K562 (cell line): Measurements from ENCODE around the gene PRSS1. TPM values are rescaled to one million over a fixed set of nuclear protein-coding genes. Genes with fewer than 3 reads are reported as not detected.

Experiments
- ATAC-seq: fragments of 200-7000 bp; cut with Tn5 transposase; 3 replicates; pipeline ENCODE4 v1.9.1; 2020; ENCODE audit warnings: moderate library complexity
- BruUV-seq: library from RNA; stranded (reverse); fragments of 400-500 nt; replicated peaks from 2 replicates; lab custom pipeline; 2021; lab: Mats Ljungman, UMichigan
- CTCF ChIA-PET: fragments of 300-600 bp; formaldehyde crosslinking; extraction: SDS; loops from one replicate; lab custom pipeline; 2021; ENCODE audit warnings: low intra/inter-chr PET ratio; lab: Yijun Ruan, JAX
- POLR2A ChIA-PET: fragments of 300-600, 350-650 bp; sonication (Branson Sonifier 250); formaldehyde crosslinking; extraction: SDS; loops from one replicate; lab custom pipeline; 2021; ENCODE audit warnings: antibody characterized with exemption, inconsistent platforms; lab: Yijun Ruan, JAX
- DNase-seq, 4 experiments: peaks; one replicate each; pipeline versions ENCODE4 v3.0.0 to v3.0.0-alpha.2; 2011 to 2018; ENCODE audit warnings: low spot score in 3 of 4, mixed read lengths in 3 of 4; ENCODE audit errors: extremely low read depth in 1 of 4
- FAIRE-seq: peaks from 2 replicates; lab custom pipeline; 2011; peaks lifted over from hg19 to GRCh38; lab: Jason Lieb, UNC
- H2AFZ ChIP-seq: 2 replicates; pipeline ENCODE4 v1.6.0; 2011; ENCODE audit warnings: low read depth, low read length, control low read depth, inconsistent platforms
- H3K27ac ChIP-seq: fragments of 200-600 bp; 3 replicates; pipeline ENCODE4 v1.8.0; 2011; ENCODE audit warnings: low read depth, mild to moderate bottlenecking, control low read depth, inconsistent platforms, low read length, moderate library complexity, mixed read lengths; ENCODE audit errors: extremely low read depth
- H3K27me3 ChIP-seq, 2 experiments: fragments of 300-600 bp in 1 of 2; 2 replicates in 1 of 2; 3 replicates in 1 of 2; pipeline versions ENCODE4 v1.6.0 to v1.8.0; 2011; ENCODE audit warnings: inconsistent platforms in 2 of 2, low read length in 2 of 2, mild to moderate bottlenecking in 1 of 2, mixed read lengths in 1 of 2, moderate library complexity in 1 of 2; ENCODE audit not compliant: control insufficient read depth in 2 of 2, insufficient read depth in 2 of 2
- H3K36me3 ChIP-seq: fragments of 300-600 bp; 3 replicates; pipeline ENCODE4 v1.8.0; 2011; ENCODE audit warnings: mild to moderate bottlenecking, low read length, inconsistent platforms; ENCODE audit not compliant: control insufficient read depth, insufficient read depth
- H3K4me1 ChIP-seq, 2 experiments: fragments of 200-600 bp in 1 of 2; replicated peaks in 1 of 2; 2 replicates in 1 of 2; 3 replicates in 1 of 2; pipeline versions ENCODE4 v1.5.1 to v1.8.0; 2011; ENCODE audit warnings: inconsistent platforms in 2 of 2, low read length in 2 of 2, mild to moderate bottlenecking in 1 of 2, mixed read lengths in 1 of 2, moderate library complexity in 1 of 2; ENCODE audit not compliant: control insufficient read depth in 2 of 2, insufficient read depth in 2 of 2
- H3K4me2 ChIP-seq: 2 replicates; pipeline ENCODE4 v1.6.1; 2011; ENCODE audit warnings: low read length, control low read depth, inconsistent platforms, mixed read lengths; ENCODE audit not compliant: insufficient read depth
- H3K4me3 ChIP-seq: fragments of 200-600 bp; sonication (generic), shearing (Covaris generic); 2 replicates; pipeline ENCODE4 v1.5.1; 2016; ENCODE audit warnings: control low read depth, inconsistent platforms
- H3K79me2 ChIP-seq: fragments of 200-600 bp; 3 replicates; pipeline ENCODE4 v1.8.0; 2011; ENCODE audit warnings: low read length, inconsistent platforms; ENCODE audit not compliant: control insufficient read depth, insufficient read depth
- H3K9ac ChIP-seq, 2 experiments: 2 replicates each; pipeline versions ENCODE4 v1.6.0 to v1.6.1; 2011; ENCODE audit warnings: low read depth in 2 of 2, low read length in 2 of 2, control low read depth in 1 of 2, inconsistent platforms in 1 of 2, mild to moderate bottlenecking in 1 of 2, mixed read lengths in 1 of 2; ENCODE audit not compliant: insufficient read depth in 1 of 2
- H3K9me1 ChIP-seq: one replicate; pipeline ENCODE4 v1.6.0; 2011; ENCODE audit warnings: inconsistent platforms, mild to moderate bottlenecking, low read length, moderate library complexity; ENCODE audit not compliant: control insufficient read depth, insufficient read depth
- H3K9me3 ChIP-seq: replicated peaks from 2 replicates; pipeline ENCODE4 v1.5.1; 2011; ENCODE audit warnings: low read depth, low read length, inconsistent platforms; ENCODE audit not compliant: control insufficient read depth, insufficient read depth
- H4K20me1 ChIP-seq: replicated peaks from 2 replicates; pipeline ENCODE4 v1.6.1; 2011; ENCODE audit warnings: low read length, inconsistent platforms, mixed read lengths; ENCODE audit not compliant: control insufficient read depth, insufficient read depth
- ATF6 ChIP-seq: sonication (generic); formaldehyde crosslinking; IDR thresholded peaks from 2 replicates; pipeline ENCODE4 v1.4.0; 2020; ENCODE audit warnings: mild to moderate bottlenecking, missing genetic modification reagents
- CBX5 ChIP-seq: IDR thresholded peaks from 2 replicates; pipeline ENCODE4 v1.6.1; 2014; ENCODE audit warnings: low read depth, borderline replicate concordance
- E2F5 ChIP-seq: sonication (generic); formaldehyde crosslinking; IDR thresholded peaks from 2 replicates; pipeline ENCODE4 v1.8.0; 2022; ENCODE audit warnings: mild to moderate bottlenecking, missing genetic modification reagents
- ETV1 ChIP-seq: fragments of 450-650 bp; conservative IDR thresholded peaks from 2 replicates; pipeline ENCODE4 v1.6.1; 2016; ENCODE audit warnings: missing genetic modification characterization, control low read depth, low read depth, missing compliant biosample characterization
- ETV5 ChIP-seq: sonication (generic); formaldehyde crosslinking; IDR thresholded peaks from 2 replicates; pipeline ENCODE4 v1.4.0; 2020; ENCODE audit warnings: low read depth, mild to moderate bottlenecking, missing genetic modification reagents
- FOXJ2 ChIP-seq: fragments of 200-800 bp; sonication (Bioruptor generic); IDR thresholded peaks from 2 replicates; pipeline ENCODE4 v1.6.1; 2016; ENCODE audit warnings: missing genetic modification characterization, missing compliant biosample characterization
- KDM1A ChIP-seq, 2 experiments: fragments of 450-650 bp; IDR thresholded peaks; 2 replicates each; pipeline ENCODE4 v1.6.1; 2016; ENCODE audit warnings: mild to moderate bottlenecking in 2 of 2
- LCOR ChIP-seq: sonication (generic); formaldehyde crosslinking; IDR thresholded peaks from 2 replicates; pipeline ENCODE4 v1.8.0; 2022; ENCODE audit warnings: mild to moderate bottlenecking, missing genetic modification reagents
- MTF1 ChIP-seq: fragments of 250-450 bp; sonication (Bioruptor Pico); IDR thresholded peaks from 2 replicates; pipeline ENCODE4 v1.9.0; 2021; ENCODE audit warnings: moderate library complexity, mild to moderate bottlenecking, inconsistent platforms, borderline replicate concordance
- POLR2A ChIP-seq: fragments of 450-650 bp; conservative IDR thresholded peaks from 2 replicates; pipeline ENCODE4 v1.6.1; 2016
- RHOXF2B ChIP-seq: fragments of 250-450 bp; sonication (Bioruptor Pico); conservative IDR thresholded peaks from 2 replicates; pipeline ENCODE4 v1.5.1; 2021
- SNRNP70 ChIP-seq: fragments of 200-400 bp; formaldehyde crosslinking; optimal IDR thresholded peaks from 2 replicates; pipeline ENCODE3; 2017; ENCODE audit warnings: low read depth, low read length
- ZBTB2 ChIP-seq: fragments of 450-650 bp; IDR thresholded peaks from 2 replicates; pipeline ENCODE4 v1.6.1; 2016; ENCODE audit warnings: antibody characterized with exemption
- ZFP91 ChIP-seq: sonication (generic); formaldehyde crosslinking; IDR thresholded peaks from 2 replicates; pipeline ENCODE4 v1.8.0; 2022; ENCODE audit warnings: mild to moderate bottlenecking, missing genetic modification reagents
- ZFX ChIP-seq: sonication (generic); formaldehyde crosslinking; IDR thresholded peaks from 2 replicates; pipeline ENCODE4 v1.8.0; 2022; ENCODE audit warnings: mild to moderate bottlenecking, missing genetic modification reagents, moderate library complexity
- WGBS: fragments of 100-300 bp; shearing (Covaris generic); methylation state at CpG from one replicate; pipeline ENCODE4 v1.1.6; 2016; ENCODE audit warnings: low coverage, mixed read lengths; ENCODE audit not compliant: insufficient coverage; ENCODE audit errors: missing lambda C conversion rate; 5-methylcytosine and 5-hydroxymethylcytosine counted together
- in situ Hi-C: fragments of 300-500 bp; cut with MboI; formaldehyde crosslinking; loops from 4 replicates; pipeline ENCODE4 v1.15.0; 2018; ENCODE audit warnings: inconsistent platforms, mixed read lengths
- intact Hi-C: fragments of 100-400 bp; cut with micrococcal nuclease; formaldehyde crosslinking; loops from 2 replicates; pipeline ENCODE4 v1.14.2; 2022
- polyA plus RNA-seq, 8 experiments: library from polyadenylated mRNA; depleted of rRNA in 4 of 8; stranded (reverse) in 5 of 8; unstranded in 3 of 8; fragments of >200 nt; fragmentation: Nextera tagmentation in 2 of 8; fragmentation: Illumina TruSeq in 1 of 8; extraction: Ambion mirVana in 2 of 8; extraction: Trizol in 1 of 8; gene quantifications; 2 replicates each; pipeline versions ENCODE4 v1.2.1 to v1.2.3, GENCODE V29; 2011 to 2014; ENCODE audit warnings: inconsistent platforms in 1 of 8, missing spikeins in 1 of 8
- total RNA-seq, 7 experiments: library from RNA; depleted of rRNA in 6 of 7; stranded (reverse); fragments of >200 nt in 6 of 7; fragmentation: Illumina TruSeq in 2 of 7; extraction: Trizol in 2 of 7; gene quantifications; 2 replicates each; pipeline versions ENCODE4 v1.2.1 to v1.2.3, GENCODE V29; 2011 to 2021; ENCODE audit warnings: low replicate concordance in 1 of 7
- TF ChIP-seq, protein P1 (sequence below): fragments of 250-450 bp; sonication (Bioruptor Pico); IDR thresholded peaks from 2 replicates; pipeline ENCODE4 v1.8.0; 2021; ENCODE audit warnings: borderline replicate concordance, mild to moderate bottlenecking, moderate library complexity; ENCODE audit not compliant: poor library complexity, severe bottlenecking

Gene PRSS1
- total and polyA plus RNA-seq, 9 of the 15 experiments (the other 6 are each of a cell fraction or from before 2014, with no cell fraction given) = 0.07 to 6.6 (median 0.20) TPM; not detected in 6

DNA sequence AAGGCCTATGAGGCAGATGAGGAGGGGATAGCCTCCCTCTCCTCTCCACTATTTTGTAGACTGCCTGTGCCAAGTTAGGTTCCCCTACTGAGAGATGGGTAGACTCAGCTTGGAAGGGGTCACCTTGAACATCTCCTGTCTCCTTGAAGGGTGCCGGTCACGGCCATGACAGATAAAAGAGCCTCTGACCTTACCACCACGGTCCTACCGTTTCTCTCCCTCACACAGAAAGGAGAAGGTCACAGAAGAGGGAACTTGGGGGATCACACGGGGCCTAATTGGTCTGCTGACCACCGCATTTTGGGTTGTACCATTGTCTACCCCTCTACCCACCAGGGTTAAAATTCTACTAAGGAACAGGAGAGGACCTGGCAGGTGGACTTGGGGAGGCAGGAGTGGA is 38.5 kb downstream of the PRSS1 start:
- BruUV-seq = no TSS peak
- no peak overlapping the region for H3K4me3 ChIP-seq
- ATAC-seq = no peak
- WGBS = 4% methylated on average over 6 of the region's 6 CpGs
- ChIA-PET POLR2A (interaction anchor here (1.0 kb wide), 1 partner anchor 9 kb away, joined by 3 read pairs; no protein-coding TSS in a partner anchor), CTCF (no interaction called here)
- no peaks in the 10 kb centered on the region for H3K36me3 ChIP-seq
- DNase-seq = no peak
- H3K79me2 ChIP-seq = no peaks in the 10 kb centered on the region
- no peak overlapping the region; the same call in 2 of the 3 replicates for H3K27ac ChIP-seq
- H2AFZ ChIP-seq = no peak overlapping the region
- no peak for FAIRE-seq
- no peaks in the 10 kb centered on the region for H4K20me1 ChIP-seq
- no peaks in the 10 kb centered on the region for H3K9me1 ChIP-seq
- peaks cover 0 to 22% of the 10 kb centered on the region in 2 experiments; a peak in 3 of 5 replicates for H3K27me3 ChIP-seq
- peak overlapping the region; percentile 51 for H3K4me2 ChIP-seq
- H3K9ac ChIP-seq = peak overlapping the region in 1 of 2 experiments; percentile 10; a peak in 1 of 4 replicates
- in situ Hi-C loops = loop anchor here (25.0 kb wide), 1 partner anchor 150 kb away; no protein-coding TSS in a partner anchor
- intact Hi-C loops = no loop called here
- peaks cover 2 to 17% of the 10 kb centered on the region in 2 experiments; a peak in 4 of 5 replicates for H3K4me1 ChIP-seq
- H3K9me3 ChIP-seq = no peaks in the 10 kb centered on the region
- TF ChIP-seq LCOR (CRISPR knock-in tag) (0 out of 2 replicates have a peak, but pooled peaks have one; percentile 20), POLR2A (no peak), ZFP91 (0 out of 2 replicates have a peak, but pooled peaks have one; percentile 25), ETV5 (CRISPR knock-in tag) (0 out of 2 replicates have a peak, but pooled peaks have one; percentile 25), ZBTB2 (no peak), E2F5 (CRISPR knock-in tag) (0 out of 2 replicates have a peak, but pooled peaks have one; percentile 21), ZFX (CRISPR knock-in tag) (peak; percentile 36; the same call in 1 of the 2 replicates), CBX5 (no peak), MTF1 (CRISPR knock-in tag) (no peak), FOXJ2 (tag) (no peak), RHOXF2B (CRISPR knock-in tag) (no peak), KDM1A (IDR thresholded peaks at IDR 0.05) (no peak), SNRNP70 (no peak), ATF6 (0 out of 2 replicates have a peak, but pooled peaks have one; percentile 42), ETV1 (tag) (no peak)
- TF ChIP-seq, protein P1, sequence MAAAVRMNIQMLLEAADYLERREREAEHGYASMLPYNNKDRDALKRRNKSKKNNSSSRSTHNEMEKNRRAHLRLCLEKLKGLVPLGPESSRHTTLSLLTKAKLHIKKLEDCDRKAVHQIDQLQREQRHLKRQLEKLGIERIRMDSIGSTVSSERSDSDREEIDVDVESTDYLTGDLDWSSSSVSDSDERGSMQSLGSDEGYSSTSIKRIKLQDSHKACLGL = no peak
